Measurements from ENCODE around the gene CHRM1. TPM values are rescaled to one million over a fixed set of nuclear protein-coding genes. Genes with fewer than 3 reads are reported as not detected.

The CHRM1 gene
- total RNA-seq, 6 experiments from 2014 or later, result not detected

- ATAC-seq, result no peak
- Histone ChIP-seq H3K4me3 (no peak overlapping the region), H3K36me3 (no peaks in the 10 kb centered on the region), H3K4me1 (no peaks in the 10 kb centered on the region), H3K27me3 (no peaks in the 10 kb centered on the region), H3K9me3 (no peaks in the 10 kb centered on the region), H3K27ac (no peak overlapping the region)
- intact Hi-C loops (cut with DNase I), result no loop called here
- 81% methylated on average over 10 of the region's 11 CpGs for WGBS (ENCODE audit: insufficient coverage, low coverage, low lambda C conversion rate, missing lambda C conversion rate)
- TF ChIP-seq CTCF (IDR thresholded peaks at IDR 0.05), result no peak
- TF ChIP-seq POLR2A (IDR thresholded peaks at IDR 0.05), result no peak
- DNase-seq, result no peak
Observed at GRCh38 chr11:62917906-62918502, 3.2 kb downstream of the CHRM1 start.

- Histone ChIP-seq H3K27me3 (no peaks in the 10 kb centered on the region), H3K9me3 (no peaks in the 10 kb centered on the region), H3K36me3 (no peaks in the 10 kb centered on the region), H3K4me1 (no peaks in the 10 kb centered on the region), H3K4me3 (no peak overlapping the region), H3K27ac (no peak overlapping the region)
- no peak for TF ChIP-seq POLR2A (IDR thresholded peaks at IDR 0.05)
- TF ChIP-seq CTCF (IDR thresholded peaks at IDR 0.05), result no peak
- intact Hi-C loops (cut with DNase I), result no loop called here
- WGBS (ENCODE audit: insufficient coverage, low coverage, low lambda C conversion rate, missing lambda C conversion rate), result no CpG with 5 or more reads among the region's 1 CpG
- ATAC-seq (no peak), DNase-seq (no peak)
Observed at GRCh38 chr11:62914416-62914815, 6.7 kb downstream of the CHRM1 start.

GRCh38 chr11:62912268-62912667 is 8.9 kb downstream of the CHRM1 start:
- Histone ChIP-seq H3K27me3 (no peaks in the 10 kb centered on the region), H3K4me3 (no peak overlapping the region), H3K9me3 (no peaks in the 10 kb centered on the region), H3K36me3 (no peaks in the 10 kb centered on the region), H3K27ac (no peak overlapping the region), H3K4me1 (no peaks in the 10 kb centered on the region)
- DNase-seq (no peak), ATAC-seq (no peak)
- intact Hi-C loops (cut with DNase I), result no loop called here
- WGBS (ENCODE audit: insufficient coverage, low coverage, low lambda C conversion rate, missing lambda C conversion rate), result 80% methylated on average over 1 of the region's 3 CpGs
- TF ChIP-seq CTCF (IDR thresholded peaks at IDR 0.05) (no peak), POLR2A (IDR thresholded peaks at IDR 0.05) (no peak)

- H3K4me3 ChIP-seq, result no peak overlapping the region
- TF ChIP-seq CTCF (IDR thresholded peaks at IDR 0.05) (no peak), POLR2A (IDR thresholded peaks at IDR 0.05) (no peak)
- H3K36me3 ChIP-seq, result no peaks in the 10 kb centered on the region
- no peaks in the 10 kb centered on the region for H3K4me1 ChIP-seq
- ATAC-seq (no peak), DNase-seq (no peak)
- no peaks in the 10 kb centered on the region for H3K27me3 ChIP-seq
- no peaks in the 10 kb centered on the region for H3K9me3 ChIP-seq
- intact Hi-C loops (cut with DNase I), result no loop called here
- H3K27ac ChIP-seq, result no peak overlapping the region
- 73% methylated on average over 11 of the region's 14 CpGs for WGBS (ENCODE audit: insufficient coverage, low coverage, low lambda C conversion rate, missing lambda C conversion rate)
Observed at GRCh38 chr11:62911137-62912130, 9.7 kb downstream of the CHRM1 start.
